IgD-negative memory B cell (primary cell): ENCODE measurements around the gene FBXL17. TPM values are rescaled to one million over a fixed set of nuclear protein-coding genes. Genes with fewer than 3 reads are reported as not detected.

Experiments
- H3K27ac Mint-ChIP-seq, 3 donors: one replicate each; pipeline ENCODE4 v1.8.0; 2020 to 2022; ENCODE audit warnings: mild to moderate bottlenecking in 3 of 3, mixed read lengths in 3 of 3, moderate library complexity in 1 of 3
- H3K27me3 Mint-ChIP-seq: one replicate; pipeline ENCODE4 v1.8.0; 2021; ENCODE audit warnings: mixed read lengths
- H3K36me3 Mint-ChIP-seq: one replicate; pipeline ENCODE4 v1.8.0; 2020; ENCODE audit warnings: mild to moderate bottlenecking, mixed read lengths
- H3K4me1 Mint-ChIP-seq, 3 donors: one replicate each; pipeline ENCODE4 v1.8.0; 2020 to 2022; ENCODE audit warnings: mixed read lengths in 3 of 3, mild to moderate bottlenecking in 1 of 3
- H3K4me3 Mint-ChIP-seq, 4 donors: one replicate each; pipeline ENCODE4 v1.8.0; 2020 to 2022; ENCODE audit warnings: mild to moderate bottlenecking in 4 of 4, mixed read lengths in 4 of 4, moderate library complexity in 3 of 4
- H3K9me3 Mint-ChIP-seq, 3 donors: one replicate each; pipeline ENCODE4 v1.8.0; 2020 to 2021; ENCODE audit warnings: mixed read lengths in 3 of 3, mild to moderate bottlenecking in 1 of 3
- polyA plus RNA-seq: library from polyadenylated mRNA; unstranded; fragments of 300-500 nt; fragmentation: Illumina TruSeq; gene quantifications from one replicate; pipeline ENCODE4 v1.2.3, GENCODE V29; 2021

FBXL17 gene
- polyA plus RNA-seq, 1 donor from 2014 or later: 4.7 TPM

GRCh38 chr5:107982703-107983425, 399.0 kb downstream of the FBXL17 start:
- H3K9me3 Mint-ChIP-seq: no peaks in the 10 kb centered on the region
- H3K27me3 Mint-ChIP-seq: no peaks in the 10 kb centered on the region
- H3K4me3 Mint-ChIP-seq: peak overlapping the region in 1 of 4 donors; percentile 51
- H3K4me1 Mint-ChIP-seq: peaks cover 0 to 2% (median 0%) of the 10 kb centered on the region in 3 donors
- H3K27ac Mint-ChIP-seq: peak overlapping the region in 1 of 3 donors; percentile 41
- peaks cover 10% of the 10 kb centered on the region for H3K36me3 Mint-ChIP-seq

GRCh38 chr5:107980923-107981692, 400.8 kb downstream of the FBXL17 start:
- Mint-ChIP-seq H3K9me3 (no peaks in the 10 kb centered on the region), H3K4me3 (no peak overlapping the region), H3K4me1 (peaks cover 0 to 2% (median 0%) of the 10 kb centered on the region in 3 donors), H3K27ac (peak overlapping the region in 1 of 3 donors; percentile 32), H3K27me3 (no peaks in the 10 kb centered on the region), H3K36me3 (peaks cover 10% of the 10 kb centered on the region)

GRCh38 chr5:107979900-107980299, 402.0 kb downstream of the FBXL17 start:
- Mint-ChIP-seq H3K4me3 (no peak overlapping the region), H3K27ac (no peak overlapping the region), H3K9me3 (no peaks in the 10 kb centered on the region), H3K36me3 (peaks cover 5% of the 10 kb centered on the region), H3K4me1 (peaks cover 0 to 2% (median 0%) of the 10 kb centered on the region in 3 donors), H3K27me3 (no peaks in the 10 kb centered on the region)

GRCh38 chr5:107979291-107979690, 402.6 kb downstream of the FBXL17 start:
- peaks cover 0 to 2% (median 0%) of the 10 kb centered on the region in 3 donors for H3K4me1 Mint-ChIP-seq
- H3K4me3 Mint-ChIP-seq: no peak overlapping the region
- H3K36me3 Mint-ChIP-seq: peaks cover 5% of the 10 kb centered on the region
- H3K27me3 Mint-ChIP-seq: no peaks in the 10 kb centered on the region
- H3K27ac Mint-ChIP-seq: no peak overlapping the region
- no peaks in the 10 kb centered on the region for H3K9me3 Mint-ChIP-seq

- H3K27me3 Mint-ChIP-seq: no peaks in the 10 kb centered on the region
- no peak overlapping the region for H3K4me3 Mint-ChIP-seq
- H3K4me1 Mint-ChIP-seq: peaks cover 0 to 2% (median 0%) of the 10 kb centered on the region in 3 donors
- H3K9me3 Mint-ChIP-seq: no peaks in the 10 kb centered on the region
- peaks cover 2% of the 10 kb centered on the region for H3K36me3 Mint-ChIP-seq
- no peak overlapping the region for H3K27ac Mint-ChIP-seq
Observed at GRCh38 chr5:107977550-107978071, 404.3 kb downstream of the FBXL17 start.

GRCh38 chr5:107975568-107975967, 406.3 kb downstream of the FBXL17 start:
- H3K4me3 Mint-ChIP-seq: no peak overlapping the region
- no peak overlapping the region for H3K27ac Mint-ChIP-seq
- H3K9me3 Mint-ChIP-seq: no peaks in the 10 kb centered on the region
- peaks cover 2% of the 10 kb centered on the region for H3K36me3 Mint-ChIP-seq
- no peaks in the 10 kb centered on the region for H3K27me3 Mint-ChIP-seq
- H3K4me1 Mint-ChIP-seq: peaks cover 0 to 2% (median 0%) of the 10 kb centered on the region in 3 donors

- Mint-ChIP-seq H3K27me3 (no peaks in the 10 kb centered on the region), H3K4me3 (no peak overlapping the region), H3K27ac (no peak overlapping the region), H3K36me3 (peaks cover 2% of the 10 kb centered on the region), H3K9me3 (no peaks in the 10 kb centered on the region), H3K4me1 (peaks cover 0 to 2% (median 0%) of the 10 kb centered on the region in 3 donors)
Observed at GRCh38 chr5:107971846-107972245, 410.1 kb downstream of the FBXL17 start.

GRCh38 chr5:107969847-107970246, 412.1 kb downstream of the FBXL17 start:
- H3K4me1 Mint-ChIP-seq: peaks cover 0 to 2% (median 0%) of the 10 kb centered on the region in 3 donors
- no peak overlapping the region for H3K4me3 Mint-ChIP-seq
- peaks cover 2% of the 10 kb centered on the region for H3K36me3 Mint-ChIP-seq
- no peaks in the 10 kb centered on the region for H3K9me3 Mint-ChIP-seq
- H3K27me3 Mint-ChIP-seq: no peaks in the 10 kb centered on the region
- H3K27ac Mint-ChIP-seq: no peak overlapping the region

- Mint-ChIP-seq H3K4me3 (no peak overlapping the region), H3K27me3 (no peaks in the 10 kb centered on the region), H3K9me3 (no peaks in the 10 kb centered on the region), H3K27ac (no peak overlapping the region), H3K4me1 (peaks cover 0 to 2% (median 0%) of the 10 kb centered on the region in 3 donors), H3K36me3 (peaks cover 2% of the 10 kb centered on the region)
Observed at GRCh38 chr5:107968998-107969397, 412.9 kb downstream of the FBXL17 start.

- Mint-ChIP-seq H3K36me3 (peaks cover 2% of the 10 kb centered on the region), H3K9me3 (no peaks in the 10 kb centered on the region), H3K4me1 (peaks cover 0 to 2% (median 0%) of the 10 kb centered on the region in 3 donors), H3K27ac (no peak overlapping the region), H3K4me3 (no peak overlapping the region), H3K27me3 (no peaks in the 10 kb centered on the region)
Observed at GRCh38 chr5:107968406-107968843, 413.5 kb downstream of the FBXL17 start.

- no peaks in the 10 kb centered on the region for H3K4me1 Mint-ChIP-seq
- H3K27ac Mint-ChIP-seq: no peak overlapping the region
- H3K4me3 Mint-ChIP-seq: no peak overlapping the region
- H3K36me3 Mint-ChIP-seq: no peaks in the 10 kb centered on the region
- H3K9me3 Mint-ChIP-seq: no peaks in the 10 kb centered on the region
- H3K27me3 Mint-ChIP-seq: no peaks in the 10 kb centered on the region
Observed at GRCh38 chr5:107966201-107966600, 415.7 kb downstream of the FBXL17 start.

- H3K27me3 Mint-ChIP-seq: no peaks in the 10 kb centered on the region
- H3K4me3 Mint-ChIP-seq: no peak overlapping the region
- no peaks in the 10 kb centered on the region for H3K36me3 Mint-ChIP-seq
- no peaks in the 10 kb centered on the region for H3K9me3 Mint-ChIP-seq
- H3K27ac Mint-ChIP-seq: no peak overlapping the region
- no peaks in the 10 kb centered on the region for H3K4me1 Mint-ChIP-seq
Observed at GRCh38 chr5:107964722-107965121, 417.2 kb downstream of the FBXL17 start.

GRCh38 chr5:107959573-107960279, 422.2 kb downstream of the FBXL17 start:
- Mint-ChIP-seq H3K4me1 (no peaks in the 10 kb centered on the region), H3K27ac (no peak overlapping the region)

GRCh38 chr5:107958861-107959260, 423.0 kb downstream of the FBXL17 start:
- Mint-ChIP-seq H3K27me3 (no peaks in the 10 kb centered on the region), H3K9me3 (no peaks in the 10 kb centered on the region), H3K27ac (no peak overlapping the region), H3K4me1 (no peaks in the 10 kb centered on the region), H3K36me3 (peaks cover 1% of the 10 kb centered on the region), H3K4me3 (no peak overlapping the region)

More at GRCh38 chr5:107959573-107960279, 422.2 kb downstream of the FBXL17 start:
- no peaks in the 10 kb centered on the region for H3K9me3 Mint-ChIP-seq
- peaks cover 1% of the 10 kb centered on the region for H3K36me3 Mint-ChIP-seq
- no peaks in the 10 kb centered on the region for H3K27me3 Mint-ChIP-seq
- H3K4me3 Mint-ChIP-seq: no peak overlapping the region

GRCh38 chr5:107958432-107958831, 423.5 kb downstream of the FBXL17 start:
- no peak overlapping the region for H3K27ac Mint-ChIP-seq
- no peaks in the 10 kb centered on the region for H3K4me1 Mint-ChIP-seq
- H3K27me3 Mint-ChIP-seq: no peaks in the 10 kb centered on the region
- H3K36me3 Mint-ChIP-seq: peaks cover 4% of the 10 kb centered on the region
- H3K4me3 Mint-ChIP-seq: peak overlapping the region in 1 of 4 donors; percentile 23
- no peaks in the 10 kb centered on the region for H3K9me3 Mint-ChIP-seq
